GM21723 (cell line): Measurements from ENCODE around the gene DNER.

Source experiments
- ATAC-seq: cut with Tn5 transposase; IDR thresholded peaks from one replicate; pipeline ENCODE4 v1.9.1; 2021; ENCODE audit warnings: mild to moderate bottlenecking, moderate library complexity; ENCODE audit not compliant: unreplicated experiment

DNER gene

DNA sequence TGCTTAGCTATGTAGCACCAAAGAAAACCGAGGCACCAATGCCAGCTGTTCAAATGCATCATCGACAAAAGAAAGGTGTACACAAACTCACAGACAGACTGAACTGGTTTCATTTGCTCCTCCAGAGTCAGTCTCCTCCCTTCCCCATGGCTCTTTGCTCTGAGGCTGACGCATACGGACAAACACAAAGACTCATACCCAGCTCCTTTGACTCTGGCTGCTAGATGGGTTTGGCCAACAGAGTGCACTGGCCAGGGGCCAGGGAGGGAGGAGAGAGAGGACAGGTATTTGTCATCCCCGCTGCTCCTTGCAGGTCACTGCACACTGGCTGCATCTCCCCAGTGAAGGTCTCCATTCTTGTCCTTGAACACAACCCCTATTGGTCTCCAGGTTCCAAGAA lies 40.7 kb downstream of the DNER start:
- no peak for ATAC-seq

- ATAC-seq: no peak
Measured at GRCh38 chr2:229672021-229672420, 42.3 kb downstream of the DNER start.

GRCh38 chr2:229669841-229670240 lies 44.5 kb downstream of the DNER start:
- no peak for ATAC-seq

- ATAC-seq: no peak
Measured at GRCh38 chr2:229666811-229667210, 47.5 kb downstream of the DNER start.

DNA sequence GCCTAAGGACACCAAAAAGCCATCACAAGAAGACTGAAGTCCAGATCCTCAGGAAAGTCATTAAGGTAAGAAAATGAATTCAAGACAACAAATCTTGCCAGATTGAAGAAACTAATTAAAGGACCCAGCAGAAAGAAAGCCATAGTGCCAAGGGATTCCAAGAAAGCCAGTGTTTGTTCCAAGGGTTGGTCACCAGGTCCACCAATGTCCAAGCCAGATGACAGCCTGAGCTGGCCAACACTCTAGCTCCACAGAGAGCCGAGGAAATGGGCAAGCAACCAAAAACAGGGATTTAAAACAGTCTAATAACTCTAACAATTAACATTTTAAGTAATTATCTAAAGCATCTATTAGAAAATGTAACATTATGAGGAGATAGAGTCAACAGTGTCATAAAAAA lies 49.2 kb downstream of the DNER start:
- no peak for ATAC-seq

GRCh38 chr2:229661478-229661877 lies 52.9 kb downstream of the DNER start:
- no peak for ATAC-seq

DNA sequence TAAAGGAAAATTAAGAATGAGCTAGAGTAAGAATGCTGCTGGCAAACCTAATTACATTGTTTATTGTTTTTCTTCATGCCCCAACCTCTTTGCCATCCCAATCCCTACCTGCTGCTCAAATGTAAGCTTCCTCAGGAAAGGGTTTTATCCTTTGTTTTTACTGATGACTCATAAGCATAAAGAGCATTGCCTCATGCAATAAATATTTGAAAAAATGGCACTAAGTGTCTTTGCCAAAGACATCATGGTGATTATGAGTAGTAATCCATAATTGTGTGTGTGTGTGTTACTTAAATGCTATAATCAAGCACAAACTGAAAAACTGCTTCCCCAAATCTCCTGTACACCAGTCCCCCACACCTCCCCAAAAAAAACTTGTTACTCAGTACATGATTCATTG lies 53.4 kb downstream of the DNER start:
- no peak for ATAC-seq

DNA sequence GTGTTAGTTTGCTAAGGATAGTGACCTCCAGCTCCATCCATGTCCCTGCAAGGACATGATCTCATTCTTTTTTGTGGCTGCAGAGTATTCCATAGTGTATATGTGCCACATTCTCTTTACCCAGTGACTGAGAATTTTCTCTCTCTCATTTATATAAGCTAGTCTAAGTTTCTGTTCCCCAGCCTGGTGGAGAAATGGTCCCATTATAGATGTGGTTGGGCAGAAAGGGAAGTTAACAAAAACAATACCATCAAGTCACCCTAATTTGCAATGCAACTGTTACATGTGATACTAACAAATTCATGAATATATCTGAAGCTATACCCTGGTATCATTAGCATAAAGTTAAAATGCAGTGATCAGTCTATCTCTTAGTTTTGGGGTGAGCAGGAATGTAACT lies 54.0 kb downstream of the DNER start:
- no peak for ATAC-seq

DNA sequence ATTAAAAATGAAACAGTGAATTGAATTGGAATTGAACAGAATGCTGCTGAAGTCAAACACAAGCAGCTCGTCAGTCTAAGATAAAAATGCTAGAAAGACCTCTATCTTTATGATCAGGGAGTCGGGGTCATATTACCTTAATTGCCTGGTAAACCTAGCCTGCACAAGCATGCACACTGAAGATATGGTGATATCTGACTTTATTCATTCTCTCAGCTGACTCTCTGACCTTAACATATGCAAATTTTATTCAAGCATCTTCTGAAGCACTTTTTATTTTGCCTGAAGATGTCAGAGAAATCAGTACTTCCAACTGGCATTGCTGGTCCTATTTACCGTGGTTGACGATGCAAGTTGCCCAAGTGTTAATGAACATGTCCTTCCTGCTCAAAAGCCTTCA lies 56.4 kb downstream of the DNER start:
- no peak for ATAC-seq

DNA sequence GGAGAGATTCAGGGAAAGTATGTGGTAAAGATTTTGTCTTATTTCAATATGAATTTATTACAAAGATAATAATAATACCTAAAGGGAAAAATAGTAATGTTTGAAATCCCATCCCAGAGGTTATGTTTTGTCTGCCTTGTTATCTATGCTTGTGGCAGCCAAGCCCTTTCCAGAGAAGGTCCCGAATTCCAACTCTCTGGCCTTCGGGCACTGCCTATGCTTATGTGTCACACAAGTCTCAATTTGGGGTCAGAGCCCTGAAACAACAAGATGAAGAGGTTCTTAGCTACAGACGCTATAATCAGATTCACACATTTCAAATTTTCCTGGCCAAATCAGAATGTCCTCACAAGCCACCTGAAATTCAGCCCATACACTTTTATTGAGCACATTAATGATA lies 59.9 kb downstream of the DNER start:
- no peak for ATAC-seq

DNA sequence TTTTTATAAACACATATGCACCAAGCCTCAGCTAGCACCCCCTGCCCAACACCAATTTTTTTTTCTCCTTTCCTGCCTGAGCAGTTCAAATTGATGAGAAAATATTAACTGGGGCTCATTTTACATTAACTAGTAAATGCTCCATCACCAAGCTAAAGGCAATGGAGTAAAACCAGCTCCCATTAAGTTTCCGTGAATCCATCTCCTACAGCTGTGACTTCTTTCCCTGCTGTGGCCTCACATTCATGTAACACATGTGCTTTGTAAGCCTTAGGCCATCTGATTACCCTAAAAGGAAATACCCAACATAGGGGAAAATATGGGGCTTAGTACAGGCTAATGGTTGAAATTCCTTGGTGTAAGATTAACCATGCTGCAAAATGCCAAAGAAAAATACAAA lies 60.8 kb downstream of the DNER start:
- ATAC-seq: no peak

- no peak for ATAC-seq
Measured at GRCh38 chr2:229652796-229653195, 61.6 kb downstream of the DNER start.

DNA sequence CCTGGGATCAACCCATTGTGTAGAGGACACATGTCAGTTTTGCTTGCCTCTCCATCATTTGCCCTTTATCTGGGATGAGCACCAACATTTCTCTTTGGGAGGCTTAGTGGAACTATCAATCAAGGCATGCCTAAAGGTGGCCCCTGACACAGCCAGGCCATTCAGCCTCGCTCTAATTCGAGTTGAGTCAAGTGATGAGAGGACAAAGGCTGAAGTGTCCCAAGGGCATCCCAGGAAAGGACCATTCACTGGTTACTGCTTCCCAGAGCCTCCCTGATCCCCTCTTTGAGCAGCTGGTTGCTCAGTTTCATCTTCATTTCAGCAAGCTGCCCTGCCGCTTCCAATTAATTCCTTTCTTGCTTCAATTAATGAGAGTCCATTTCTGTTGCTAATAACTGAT lies 63.5 kb downstream of the DNER start:
- no peak for ATAC-seq

DNA sequence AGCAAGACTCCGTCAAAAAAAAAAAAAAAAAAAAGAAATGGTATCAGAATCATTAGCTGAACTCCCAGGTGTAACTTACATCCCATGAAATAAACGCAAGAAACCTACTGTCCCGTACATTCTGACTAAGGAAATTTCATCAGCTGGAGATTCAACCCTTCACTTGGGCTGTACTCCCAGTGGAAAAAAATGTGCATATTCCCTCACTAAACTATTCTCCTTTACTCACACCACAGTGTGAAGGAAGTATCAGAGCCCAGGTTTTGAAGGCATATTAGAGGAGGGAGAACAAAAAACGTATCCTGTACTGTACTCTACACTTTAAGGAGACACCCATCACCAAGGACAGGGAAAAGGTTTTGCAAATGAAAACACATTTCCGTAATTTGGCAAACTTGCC lies 64.3 kb downstream of the DNER start:
- no peak for ATAC-seq

DNA sequence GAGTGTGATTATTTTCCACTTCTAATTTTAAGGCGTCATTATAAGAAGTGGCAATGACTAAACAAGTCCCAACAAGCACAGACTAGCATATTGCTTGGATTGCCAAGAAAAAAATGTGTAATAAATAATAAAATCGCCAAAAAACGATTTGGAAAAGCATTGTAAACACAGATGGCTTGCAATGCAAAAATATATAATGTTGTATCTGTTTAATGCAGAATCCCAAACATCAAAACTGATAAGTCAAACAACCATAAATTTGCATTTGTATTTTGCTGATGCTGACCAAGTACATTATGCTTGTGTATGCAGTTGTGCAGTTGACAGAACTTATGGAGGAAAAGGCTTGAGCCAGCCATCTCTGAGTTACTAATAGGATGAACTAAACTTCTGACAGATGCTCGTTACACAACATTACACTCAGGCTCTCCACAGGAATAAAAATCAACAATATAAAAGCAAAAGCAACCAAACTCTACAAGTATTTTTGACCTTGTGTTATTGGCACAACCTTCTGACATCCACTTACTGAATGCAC lies 68.1 kb downstream of the DNER start:
- no peak for ATAC-seq

- no peak for ATAC-seq
Measured at GRCh38 chr2:229642371-229642770, 72.0 kb downstream of the DNER start.

GRCh38 chr2:229641676-229642075 lies 72.7 kb downstream of the DNER start:
- no peak for ATAC-seq

- ATAC-seq: no peak
Measured at GRCh38 chr2:229640636-229641035, 73.7 kb downstream of the DNER start.

DNA sequence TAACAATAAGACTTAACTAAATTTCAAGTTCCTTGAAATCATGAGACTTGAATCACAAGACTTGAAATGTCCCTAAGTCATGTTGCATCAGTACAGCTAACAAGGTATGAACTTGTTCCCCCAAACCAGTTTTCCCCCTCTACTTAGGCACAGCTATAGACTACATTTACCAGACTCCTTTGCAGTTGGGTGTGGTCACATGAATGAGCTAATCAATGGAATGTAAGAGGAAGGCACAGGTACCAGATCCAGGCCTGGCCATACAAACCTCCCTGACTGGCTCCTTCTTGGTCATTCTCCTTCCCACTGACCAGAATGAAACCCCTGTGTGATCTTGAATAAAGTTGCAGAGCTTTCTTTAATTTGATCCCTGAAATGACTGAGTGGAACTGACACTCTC lies 77.8 kb downstream of the DNER start:
- no peak for ATAC-seq

DNA sequence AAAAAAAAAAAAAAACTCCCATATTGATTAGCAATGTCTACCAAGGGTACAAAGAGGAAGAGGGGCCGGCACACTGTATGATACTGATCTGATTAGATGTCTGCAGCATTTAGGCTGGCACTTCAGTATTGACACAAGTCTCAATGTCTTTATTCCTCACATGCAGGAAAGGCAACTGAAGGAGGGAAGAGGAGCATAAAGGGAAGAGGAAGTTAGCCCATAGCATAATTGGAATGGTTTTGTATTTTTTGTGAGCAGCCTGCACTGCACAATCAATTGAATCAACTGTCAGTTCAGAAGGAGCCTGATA lies 79.0 kb downstream of the DNER start:
- no peak for ATAC-seq

DNA sequence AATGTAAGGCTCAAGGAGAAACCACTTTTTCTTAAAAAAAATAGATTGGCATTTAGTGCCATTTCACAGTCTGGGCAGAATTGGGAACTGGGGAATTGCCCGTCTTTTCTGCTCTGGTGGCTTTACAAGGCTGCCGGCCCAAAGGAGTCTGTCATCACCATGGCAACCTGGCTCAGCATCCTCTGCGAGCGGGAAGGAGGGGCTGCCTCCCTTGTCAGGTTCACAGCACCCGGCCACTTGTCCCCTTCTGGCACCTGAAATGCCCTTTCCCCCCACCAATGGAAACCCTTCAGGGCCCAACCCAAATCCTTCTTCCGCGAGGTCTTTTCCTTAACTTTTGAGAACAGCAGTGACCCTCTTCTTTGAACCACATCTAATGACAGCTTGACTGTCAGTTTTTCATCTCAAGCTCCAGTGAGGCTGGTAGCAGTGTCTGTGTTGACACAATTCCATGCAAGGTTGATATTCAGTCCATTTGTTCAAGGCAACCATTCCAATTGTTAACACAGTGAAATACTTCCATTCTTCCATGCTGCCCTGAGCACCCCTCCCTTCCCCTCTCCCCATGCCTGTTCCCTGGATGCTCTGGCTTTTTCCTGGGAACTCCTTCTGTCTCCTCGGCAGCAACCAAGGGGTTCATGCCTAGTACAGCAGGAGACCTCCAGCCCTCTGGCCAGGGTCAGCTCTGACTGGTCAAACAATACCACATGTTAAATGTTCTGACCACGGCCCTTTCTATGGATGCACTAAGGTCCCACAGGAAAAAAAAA lies 79.6 kb downstream of the DNER start:
- no peak for ATAC-seq

DNA sequence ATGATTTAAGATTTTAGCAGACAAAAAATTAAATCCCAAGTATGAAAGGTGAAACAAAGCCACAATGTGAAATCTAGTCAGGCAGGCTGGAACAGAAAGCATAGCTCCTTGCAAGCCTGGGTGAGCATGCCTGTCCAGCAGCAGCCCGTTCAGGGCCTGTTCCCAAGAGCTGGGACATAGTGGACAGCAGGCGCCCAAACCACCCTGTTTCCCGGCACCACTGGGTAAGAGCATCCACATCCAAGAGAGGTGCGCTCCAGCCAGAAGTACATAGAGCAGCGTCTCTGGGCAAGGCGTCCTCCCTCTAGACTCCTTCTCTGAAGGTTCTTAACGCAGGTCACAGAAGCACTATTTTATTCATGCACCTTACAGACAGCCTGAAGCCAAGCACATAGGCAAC lies 80.8 kb downstream of the DNER start:
- ATAC-seq: no peak

- no peak for ATAC-seq
Measured at GRCh38 chr2:229629039-229629438, 85.3 kb downstream of the DNER start.
